HG03439 (cell line): ENCODE results near the gene FREM1.

Source experiments
- ATAC-seq: cut with Tn5 transposase; IDR thresholded peaks from one replicate; pipeline ENCODE4 v1.9.1; 2021; ENCODE audit warnings: mild to moderate bottlenecking, moderate library complexity; ENCODE audit not compliant: unreplicated experiment

FREM1 gene

GRCh38 chr9:14768405-14769229, 141.6 kb downstream of the FREM1 start:
- peak; percentile 56 for ATAC-seq

- no peak for ATAC-seq
Measured at GRCh38 chr9:14766299-14766698, 143.9 kb downstream of the FREM1 start.

- no peak for ATAC-seq
Measured at GRCh38 chr9:14761584-14761983, 148.6 kb downstream of the FREM1 start.

- no peak for ATAC-seq
Measured at GRCh38 chr9:14760060-14760459, 150.2 kb downstream of the FREM1 start.

GRCh38 chr9:14756291-14756690, 153.9 kb downstream of the FREM1 start:
- ATAC-seq, result no peak

GRCh38 chr9:14752871-14753270, 157.4 kb downstream of the FREM1 start:
- no peak for ATAC-seq

- ATAC-seq, result no peak
Measured at GRCh38 chr9:14752271-14752670, 158.0 kb downstream of the FREM1 start.

- no peak for ATAC-seq
Measured at GRCh38 chr9:14750821-14751220, 159.4 kb downstream of the FREM1 start.

- ATAC-seq, result no peak
Measured at GRCh38 chr9:14749741-14750211, 160.5 kb downstream of the FREM1 start.

GRCh38 chr9:14748373-14748772, 161.9 kb downstream of the FREM1 start:
- no peak for ATAC-seq

GRCh38 chr9:14747111-14747510, 163.1 kb downstream of the FREM1 start:
- no peak for ATAC-seq

GRCh38 chr9:14746626-14747025, 163.6 kb downstream of the FREM1 start:
- no peak for ATAC-seq

- ATAC-seq, result no peak
Measured at GRCh38 chr9:14744768-14745167, 165.5 kb downstream of the FREM1 start.

- no peak for ATAC-seq
Measured at GRCh38 chr9:14741369-14741768, 168.9 kb downstream of the FREM1 start.

GRCh38 chr9:14733133-14733532, 177.1 kb downstream of the FREM1 start:
- ATAC-seq, result no peak

GRCh38 chr9:14731294-14731981, 178.8 kb downstream of the FREM1 start:
- no peak for ATAC-seq

GRCh38 chr9:14730461-14730898, 179.7 kb downstream of the FREM1 start:
- no peak for ATAC-seq

- ATAC-seq, result no peak
Measured at GRCh38 chr9:14723301-14723700, 186.9 kb downstream of the FREM1 start.

- no peak for ATAC-seq
Measured at GRCh38 chr9:14722391-14723035, 187.7 kb downstream of the FREM1 start, which contains the start of gene CER1. CER1 (minus strand) TSS chr9:14722733; CDS start chr9:14722672, 61 bp downstream.

GRCh38 chr9:14719231-14719923, 190.9 kb downstream of the FREM1 start:
- no peak for ATAC-seq

- ATAC-seq, result no peak
Measured at GRCh38 chr9:14715102-14715501, 195.1 kb downstream of the FREM1 start.
